GM10248 (cell line): Measurements from ENCODE around the gene AMPD3.

Experiments used
- CTCF ChIA-PET: fragments of 300-600 bp; sonication (Branson Sonifier 250); formaldehyde crosslinking; extraction: SDS; loops from one replicate; lab custom pipeline; 2021; ENCODE audit warnings: antibody characterized with exemption; lab: Yijun Ruan, JAX
- POLR2A ChIA-PET: fragments of 350-650 bp; sonication (Branson Sonifier 250); formaldehyde crosslinking; extraction: SDS; loops from one replicate; lab custom pipeline; 2020; ENCODE audit warnings: antibody characterized with exemption; lab: Yijun Ruan, JAX
- DNase-seq: peaks from one replicate; pipeline ENCODE4 v3.0.0; 2012; ENCODE audit errors: extremely low spot score
- TF ChIP-seq, protein P1 (sequence below): IDR thresholded peaks from 2 replicates; pipeline ENCODE4 v1.5.1; 2012; ENCODE audit warnings: mild to moderate bottlenecking, low read depth; ENCODE audit errors: extremely low read depth, missing control alignments, control extremely low read depth

AMPD3 gene

GRCh38 chr11:10498426-10499250 lies 43.6 kb downstream of the AMPD3 start:
- TF ChIP-seq, protein P1, sequence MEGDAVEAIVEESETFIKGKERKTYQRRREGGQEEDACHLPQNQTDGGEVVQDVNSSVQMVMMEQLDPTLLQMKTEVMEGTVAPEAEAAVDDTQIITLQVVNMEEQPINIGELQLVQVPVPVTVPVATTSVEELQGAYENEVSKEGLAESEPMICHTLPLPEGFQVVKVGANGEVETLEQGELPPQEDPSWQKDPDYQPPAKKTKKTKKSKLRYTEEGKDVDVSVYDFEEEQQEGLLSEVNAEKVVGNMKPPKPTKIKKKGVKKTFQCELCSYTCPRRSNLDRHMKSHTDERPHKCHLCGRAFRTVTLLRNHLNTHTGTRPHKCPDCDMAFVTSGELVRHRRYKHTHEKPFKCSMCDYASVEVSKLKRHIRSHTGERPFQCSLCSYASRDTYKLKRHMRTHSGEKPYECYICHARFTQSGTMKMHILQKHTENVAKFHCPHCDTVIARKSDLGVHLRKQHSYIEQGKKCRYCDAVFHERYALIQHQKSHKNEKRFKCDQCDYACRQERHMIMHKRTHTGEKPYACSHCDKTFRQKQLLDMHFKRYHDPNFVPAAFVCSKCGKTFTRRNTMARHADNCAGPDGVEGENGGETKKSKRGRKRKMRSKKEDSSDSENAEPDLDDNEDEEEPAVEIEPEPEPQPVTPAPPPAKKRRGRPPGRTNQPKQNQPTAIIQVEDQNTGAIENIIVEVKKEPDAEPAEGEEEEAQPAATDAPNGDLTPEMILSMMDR: no peak
- ChIA-PET CTCF (interaction anchor here (1.6 to 2.3 kb wide), 2 partner anchors 14 to 43 kb away, joined by 4 to 7 read pairs; partner anchors contain the start of gene RNF141), POLR2A (interaction anchor here (0.6 kb wide), 1 partner anchor 206 kb away, joined by 3 read pairs; no protein-coding TSS in a partner anchor)
- DNase-seq: peak; percentile 15

DNA sequence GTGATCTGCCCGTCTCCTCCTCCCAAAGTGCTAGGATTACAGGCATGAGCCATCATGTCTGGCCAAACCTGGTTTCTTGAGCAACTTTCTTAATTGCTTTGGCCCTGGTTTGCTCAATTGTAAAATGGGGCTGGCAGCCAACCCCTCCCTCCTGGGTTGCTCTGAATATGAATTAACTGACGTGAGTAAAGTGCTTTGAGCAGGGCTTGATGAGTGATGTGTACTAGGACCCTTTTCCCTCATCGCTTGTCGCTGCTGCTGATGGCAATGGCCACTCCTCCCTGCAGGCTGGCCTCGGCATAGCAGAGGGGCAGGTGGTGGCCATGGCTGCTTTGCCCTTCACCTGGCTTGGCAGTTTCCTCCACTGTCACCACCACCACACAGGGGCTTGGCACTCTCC lies 44.4 kb downstream of the AMPD3 start:
- DNase-seq: peak; percentile 10
- CTCF ChIA-PET: interaction anchor here (1.0 to 1.6 kb wide), 2 partner anchors 42 to 86 kb away, joined by 3 to 4 read pairs; partner anchors contain the start of gene RNF141
- TF ChIP-seq, protein P1: no peak
- POLR2A ChIA-PET: no interaction called here

GRCh38 chr11:10499874-10500601 lies 45.0 kb downstream of the AMPD3 start:
- POLR2A ChIA-PET: no interaction called here

GRCh38 chr11:10500757-10501684 lies 46.0 kb downstream of the AMPD3 start:
- TF ChIP-seq, protein P1: no peak
- no peak for DNase-seq
- CTCF ChIA-PET: interaction anchor here (1.2 to 1.6 kb wide), 5 partner anchors 9 to 104 kb away, joined by 3 to 6 read pairs (median 3); partner anchors contain the start of gene RNF141
- POLR2A ChIA-PET: no interaction called here

More at GRCh38 chr11:10499874-10500601, 45.0 kb downstream of the AMPD3 start:
- TF ChIP-seq, protein P1: no peak
- CTCF ChIA-PET: interaction anchor here (1.0 kb wide), 1 partner anchor 86 kb away, joined by 3 read pairs; no protein-coding TSS in a partner anchor
- DNase-seq: no peak

GRCh38 chr11:10502065-10502680 lies 47.1 kb downstream of the AMPD3 start:
- CTCF ChIA-PET: interaction anchor here (0.8 to 1.6 kb wide), 7 partner anchors 8 to 105 kb away, joined by 3 to 6 read pairs (median 4); partner anchors contain the start of gene RNF141
- no peak for DNase-seq
- TF ChIP-seq, protein P1: no peak
- POLR2A ChIA-PET: no interaction called here
